NCI-H1694 (cell line): Measurements from ENCODE around the gene HASPIN.

Source experiments
- DNase-seq: peaks from one replicate; lab custom pipeline; 2025; lab: John Stamatoyannopoulos, UW

HASPIN gene

GRCh38 chr17:3765981-3766380 lies 42.3 kb downstream of the HASPIN start:
- DNase-seq, result no peak

DNA sequence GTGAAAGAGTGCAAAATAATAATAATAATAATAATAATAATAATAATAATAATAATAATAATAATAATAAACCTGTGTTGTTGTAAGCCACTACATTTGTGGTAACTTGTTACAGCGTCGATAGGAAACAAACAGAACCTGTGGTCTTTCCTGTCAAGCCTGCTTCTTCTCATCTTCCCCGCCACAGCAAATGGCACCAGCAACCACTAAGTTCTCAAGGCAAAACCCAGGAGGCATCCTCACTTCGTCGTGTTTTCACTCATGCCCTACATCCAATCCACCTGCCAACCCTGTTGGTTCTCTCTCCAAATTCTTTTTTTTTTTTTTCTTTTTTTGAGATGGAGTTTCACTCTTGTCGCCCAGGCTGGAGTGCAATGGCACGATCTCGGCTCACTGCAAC lies 43.1 kb downstream of the HASPIN start:
- no peak for DNase-seq

DNA sequence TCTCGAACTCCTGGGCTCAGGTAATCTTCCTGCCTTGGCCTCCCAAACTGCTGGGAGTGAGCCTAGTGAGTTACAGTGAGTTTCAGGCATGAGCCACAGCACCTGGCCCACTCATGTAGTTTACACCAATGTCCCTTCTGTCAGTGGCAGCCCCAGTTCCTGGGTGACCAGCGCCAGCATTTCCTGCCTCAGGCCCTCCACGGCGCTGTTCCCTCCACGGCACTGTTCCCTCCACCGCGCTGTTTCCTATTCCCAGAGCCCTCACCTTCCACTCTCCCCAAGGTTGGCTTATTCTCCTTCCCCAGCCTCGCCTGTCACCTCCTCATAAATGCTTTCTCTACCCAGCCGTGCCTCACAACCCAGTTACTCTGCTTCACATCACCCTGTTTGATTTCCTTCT lies 44.6 kb downstream of the HASPIN start:
- DNase-seq, result no peak

GRCh38 chr17:3768769-3769168 lies 45.1 kb downstream of the HASPIN start:
- DNase-seq, result no peak

DNA sequence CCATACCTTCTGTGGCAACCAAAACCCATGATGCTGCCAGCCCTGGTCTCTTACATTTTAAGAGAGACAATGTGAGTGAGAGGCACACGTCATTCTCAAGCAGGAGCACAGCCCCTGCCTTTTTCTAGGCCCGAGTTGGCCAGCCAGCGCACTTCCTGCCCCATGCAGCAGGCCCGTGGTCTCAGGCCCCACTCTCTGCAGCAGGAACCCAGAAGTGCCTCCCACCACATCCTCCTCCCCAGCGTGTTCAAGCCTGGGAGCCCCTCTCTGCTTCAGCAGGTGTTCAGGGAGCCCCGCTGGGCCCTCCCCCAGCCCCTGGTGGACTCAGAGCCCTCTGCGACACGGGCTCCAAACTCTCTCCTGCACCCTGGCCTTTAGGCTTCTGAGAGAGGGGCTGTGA lies 46.8 kb downstream of the HASPIN start:
- DNase-seq, result no peak

DNA sequence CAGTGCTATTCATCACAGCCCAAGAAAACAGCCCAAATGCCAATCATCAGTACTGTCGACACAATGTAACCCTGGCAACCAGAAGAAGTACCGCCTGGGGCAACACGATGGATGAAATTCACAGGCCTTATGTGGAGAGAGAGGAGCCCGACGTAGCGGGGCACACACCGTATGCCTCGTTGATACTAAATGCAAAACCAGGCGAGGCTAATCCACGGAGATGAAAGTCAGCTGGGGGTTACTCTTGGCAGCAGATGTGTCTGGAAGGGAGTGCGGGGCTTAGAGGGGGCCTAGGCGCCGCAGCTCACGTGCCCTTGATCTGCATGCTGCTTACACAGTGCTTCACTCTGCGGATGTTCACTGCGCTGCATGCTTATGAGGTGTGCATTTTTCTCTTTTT lies 47.4 kb downstream of the HASPIN start:
- no peak for DNase-seq

GRCh38 chr17:3772764-3773163 lies 49.1 kb downstream of the HASPIN start:
- no peak for DNase-seq

DNA sequence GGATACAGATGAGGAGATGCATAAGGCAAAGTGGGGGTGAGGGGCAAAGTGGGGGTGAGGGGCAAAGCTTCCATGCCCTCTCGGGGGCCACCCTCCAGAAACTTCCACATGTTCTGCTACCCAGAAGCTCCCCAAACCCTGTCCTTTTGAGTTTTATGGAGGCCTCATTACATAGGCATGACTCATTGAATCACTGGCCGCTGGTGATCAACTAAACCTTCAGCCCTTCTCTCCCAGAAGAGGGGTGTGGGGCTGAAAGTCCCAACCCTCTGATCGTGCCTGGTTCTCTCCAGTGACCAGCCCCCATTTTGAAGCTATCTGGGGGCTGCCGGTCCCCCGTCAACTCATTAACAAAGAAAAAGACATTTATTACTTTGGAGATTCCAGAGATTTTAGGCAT lies 49.8 kb downstream of the HASPIN start:
- DNase-seq, result no peak

DNA sequence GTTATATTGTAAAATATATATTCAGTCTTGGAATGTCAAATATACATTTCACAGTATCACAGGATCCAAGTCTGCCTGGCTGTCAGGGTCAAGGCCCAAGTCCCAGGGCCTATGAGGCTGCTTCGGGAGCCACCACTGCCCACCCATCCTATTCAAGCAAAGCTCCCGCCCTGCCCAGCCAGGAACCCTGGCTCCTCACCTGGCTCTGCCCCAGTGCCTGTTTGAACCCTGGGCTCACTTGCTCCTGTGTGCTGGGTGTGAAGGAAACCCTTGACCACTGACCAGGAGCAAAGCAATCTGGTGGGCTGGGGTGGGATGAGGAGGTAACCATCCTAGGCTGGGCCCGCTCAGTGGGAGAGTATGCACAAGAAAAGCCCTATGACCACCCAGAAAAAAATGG lies 50.3 kb downstream of the HASPIN start:
- DNase-seq, result no peak
